PC-9 (cell line): ENCODE results near the gene PAX4.

Experiments used
- CTCF ChIP-seq: fragments of 200-600 bp; sonication (generic); conservative IDR thresholded peaks from 2 replicates; pipeline ENCODE4 v1.6.1; 2017; ENCODE audit warnings: mixed run types, antibody characterized with exemption, mild to moderate bottlenecking, moderate library complexity
- EZH2 ChIP-seq: fragments of 200-600 bp; sonication (generic); IDR thresholded peaks from 2 replicates; pipeline ENCODE4 v1.8.0; 2017; ENCODE audit warnings: antibody characterized with exemption, low read depth

- TF ChIP-seq EZH2: no peak
- no peak for TF ChIP-seq CTCF
These were observed 17.1 kb downstream of the PAX4 start for GRCh38 chr7:127600885-127601284.
